Skeletal muscle cell (primary cell): ENCODE measurements around the gene TMA7B.

Experiments used
- DNase-seq: peaks from one replicate; pipeline ENCODE4 v3.0.0-alpha.2; 2010; ENCODE audit warnings: low read depth
- H3K4me3 ChIP-seq: 2 replicates; pipeline ENCODE4 v1.5.1; 2011; ENCODE audit warnings: low read depth, mild to moderate bottlenecking, control low read depth, low read length, moderate library complexity

TMA7B gene

GRCh38 chr22:39995393-39996252, 35.4 kb downstream of the TMA7B start:
- DNase-seq: no peak
- no peak overlapping the region for H3K4me3 ChIP-seq

DNA sequence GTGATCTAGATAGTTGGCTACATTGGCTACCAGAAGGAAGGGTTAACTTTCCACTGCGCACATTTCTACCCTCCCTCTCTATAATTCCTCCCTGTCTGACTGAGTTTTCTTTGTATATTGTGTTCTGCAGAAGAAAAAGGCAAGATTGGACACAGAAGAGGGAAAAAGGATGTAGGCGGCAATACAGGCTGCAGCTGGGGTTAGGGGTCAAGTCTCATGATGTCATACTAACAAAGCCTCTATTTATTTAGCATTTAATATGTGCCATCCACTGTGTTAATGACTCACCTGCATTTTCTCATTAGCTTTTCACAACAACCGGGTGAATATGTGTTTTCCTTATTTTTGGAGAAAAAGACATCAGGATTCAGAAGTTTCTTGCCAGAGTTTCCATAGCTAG, 36.5 kb downstream of the TMA7B start:
- DNase-seq: no peak
- no peak overlapping the region for H3K4me3 ChIP-seq

GRCh38 chr22:39997421-39997820, 37.2 kb downstream of the TMA7B start:
- DNase-seq: no peak
- H3K4me3 ChIP-seq: no peak overlapping the region

GRCh38 chr22:39997939-39998726, 37.9 kb downstream of the TMA7B start:
- DNase-seq: no peak
- H3K4me3 ChIP-seq: no peak overlapping the region

GRCh38 chr22:39999144-39999757, 39.1 kb downstream of the TMA7B start:
- no peak overlapping the region for H3K4me3 ChIP-seq
- DNase-seq: peak; percentile 53

GRCh38 chr22:40000171-40000570, 40.0 kb downstream of the TMA7B start:
- no peak for DNase-seq

GRCh38 chr22:40001106-40001505, 40.9 kb downstream of the TMA7B start:
- H3K4me3 ChIP-seq: no peak overlapping the region
- no peak for DNase-seq

More at GRCh38 chr22:40000171-40000570, 40.0 kb downstream of the TMA7B start:
- no peak overlapping the region for H3K4me3 ChIP-seq

DNA sequence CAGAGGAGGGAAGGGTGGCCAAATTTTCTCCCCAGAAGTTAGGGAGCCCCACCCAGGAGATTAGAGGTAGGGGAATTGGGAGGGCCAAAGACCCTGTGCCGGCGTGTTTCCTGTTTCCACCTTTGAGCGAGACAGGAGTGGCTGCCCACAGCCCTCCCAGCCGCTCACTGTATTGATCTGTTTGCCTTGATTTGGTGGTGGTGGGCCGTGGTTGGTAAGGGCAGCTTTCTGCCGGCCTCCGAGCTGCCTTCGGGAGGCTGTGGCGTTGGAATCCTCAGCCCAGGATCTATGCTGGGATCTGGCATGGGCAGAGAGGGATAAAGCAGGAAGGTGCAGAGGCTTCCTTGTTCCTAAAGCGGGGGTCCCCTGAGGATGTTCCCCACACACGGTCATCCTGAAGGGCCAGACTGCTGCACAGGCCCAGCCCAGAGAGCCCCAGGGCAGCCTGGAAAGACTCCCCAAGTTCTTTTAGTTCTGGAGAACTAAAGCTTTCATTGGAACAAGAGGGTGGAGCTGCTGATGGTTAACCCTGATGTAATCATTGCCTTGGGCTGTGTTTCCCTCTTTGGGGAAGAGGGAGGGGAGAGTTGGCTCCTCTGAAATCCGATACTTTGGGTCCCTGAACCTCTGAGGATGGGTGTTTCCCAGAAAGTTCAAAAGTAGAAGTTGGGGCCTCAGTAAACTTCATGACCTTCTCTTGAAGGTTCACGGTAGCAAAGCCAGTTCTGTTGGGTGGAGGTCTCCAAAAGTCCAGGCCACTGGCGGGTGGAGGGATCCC, 41.8 kb downstream of the TMA7B start:
- no peak for DNase-seq
- H3K4me3 ChIP-seq: no peak overlapping the region

DNA sequence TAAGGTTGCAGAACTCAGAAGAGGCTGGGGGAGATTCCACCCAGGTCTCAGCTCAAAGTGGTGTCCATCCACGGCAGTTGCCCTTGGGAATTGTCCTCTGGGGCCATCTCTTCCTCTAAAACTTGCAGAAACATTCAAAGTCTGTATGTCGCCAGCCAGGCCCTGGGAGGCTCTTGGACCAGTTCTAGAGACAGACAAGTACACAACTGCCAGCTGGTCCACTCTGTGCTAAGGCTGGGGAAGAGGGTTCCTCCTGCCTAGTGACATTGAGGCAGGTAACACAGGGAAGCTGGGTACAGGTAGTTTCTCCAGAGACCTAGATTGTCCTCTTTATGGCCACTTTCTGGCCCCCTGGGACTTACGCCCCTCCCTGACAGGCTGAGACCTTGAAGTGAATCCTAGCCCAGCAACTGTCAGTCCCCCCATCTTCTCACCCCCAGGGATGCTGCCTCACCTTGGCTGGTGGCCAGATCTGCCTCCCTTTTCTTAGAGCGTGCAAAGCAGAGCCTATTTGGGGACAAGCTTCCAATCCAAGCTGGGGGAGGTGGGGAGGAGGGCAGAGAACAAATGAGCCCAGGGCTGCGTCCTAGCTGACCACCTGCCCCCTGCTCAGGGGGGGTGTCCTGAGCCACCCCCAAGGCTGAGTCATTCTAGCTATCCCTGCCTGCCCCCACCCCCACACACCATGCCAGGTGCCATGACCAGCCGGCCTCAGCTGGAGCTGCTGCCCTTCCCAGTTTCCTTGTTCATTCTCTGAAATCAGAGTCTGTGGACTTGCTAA, 42.9 kb downstream of the TMA7B start:
- no peak for DNase-seq

DNA sequence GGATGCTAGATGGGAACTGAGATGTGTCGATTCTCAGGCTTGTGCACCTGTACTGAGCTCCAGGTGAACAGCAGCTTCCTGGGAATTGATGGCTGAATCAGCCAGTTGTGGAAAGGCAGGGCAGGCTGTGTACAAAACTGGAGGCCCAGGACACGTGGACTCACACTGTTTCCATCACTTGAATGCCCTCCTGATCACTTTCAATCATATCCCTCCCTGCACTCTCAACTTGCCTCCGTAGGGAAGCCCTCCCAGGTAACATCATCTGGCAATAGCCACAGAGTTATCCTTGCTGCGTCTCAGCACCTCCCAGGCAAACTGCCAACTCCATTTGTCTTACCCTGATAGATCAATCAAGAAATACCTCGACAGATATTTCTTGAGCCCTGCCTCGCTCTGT, 44.6 kb downstream of the TMA7B start:
- H3K4me3 ChIP-seq: no peak overlapping the region
- DNase-seq: no peak

More for the DNA sequence above, 42.9 kb downstream of the TMA7B start:
- no peak overlapping the region for H3K4me3 ChIP-seq

- no peak overlapping the region for H3K4me3 ChIP-seq
- DNase-seq: no peak
Observed at GRCh38 chr22:40006641-40007040, 46.4 kb downstream of the TMA7B start.

DNA sequence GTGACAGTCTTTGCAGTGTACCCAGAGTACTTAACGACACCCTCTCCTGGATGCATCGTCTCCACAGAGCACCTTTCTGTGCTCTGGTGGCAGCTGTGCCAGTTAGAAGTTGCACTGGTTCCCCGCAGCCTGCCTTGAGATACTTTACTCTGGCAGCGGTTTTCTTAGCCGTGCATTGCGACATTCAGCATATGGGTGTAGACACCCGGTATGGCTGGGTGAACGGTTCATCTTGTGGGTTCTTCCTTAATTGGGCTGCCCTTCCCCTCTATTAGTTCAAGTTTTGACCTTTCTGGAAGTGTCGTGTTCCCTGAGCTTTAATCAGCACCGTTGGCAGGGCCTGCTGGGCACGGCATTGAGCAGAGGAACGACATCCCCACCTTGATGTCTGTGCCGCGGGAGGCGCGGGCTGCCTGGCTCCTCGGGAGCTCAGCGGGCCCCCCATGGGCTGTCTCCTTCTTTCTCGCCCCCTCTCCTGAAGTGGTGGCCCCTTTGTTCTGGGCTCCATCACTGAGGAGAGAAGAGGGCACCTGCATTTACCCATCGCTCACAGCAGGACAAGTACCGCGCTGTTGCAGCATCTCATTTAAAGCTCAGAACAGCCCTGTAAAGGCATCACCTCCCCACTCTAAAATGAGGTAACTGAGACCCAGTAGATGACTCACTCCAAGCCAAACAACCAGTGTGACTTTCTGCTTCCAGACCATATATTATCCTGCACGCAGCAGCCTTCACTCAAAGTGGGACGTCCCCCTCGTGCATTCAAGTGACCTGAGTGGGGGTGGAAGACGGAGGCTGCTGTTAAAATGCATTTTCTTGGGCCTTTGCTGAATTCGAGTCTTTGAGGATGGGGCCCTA, 47.9 kb downstream of the TMA7B start:
- no peak for DNase-seq
- H3K4me3 ChIP-seq: no peak overlapping the region

DNA sequence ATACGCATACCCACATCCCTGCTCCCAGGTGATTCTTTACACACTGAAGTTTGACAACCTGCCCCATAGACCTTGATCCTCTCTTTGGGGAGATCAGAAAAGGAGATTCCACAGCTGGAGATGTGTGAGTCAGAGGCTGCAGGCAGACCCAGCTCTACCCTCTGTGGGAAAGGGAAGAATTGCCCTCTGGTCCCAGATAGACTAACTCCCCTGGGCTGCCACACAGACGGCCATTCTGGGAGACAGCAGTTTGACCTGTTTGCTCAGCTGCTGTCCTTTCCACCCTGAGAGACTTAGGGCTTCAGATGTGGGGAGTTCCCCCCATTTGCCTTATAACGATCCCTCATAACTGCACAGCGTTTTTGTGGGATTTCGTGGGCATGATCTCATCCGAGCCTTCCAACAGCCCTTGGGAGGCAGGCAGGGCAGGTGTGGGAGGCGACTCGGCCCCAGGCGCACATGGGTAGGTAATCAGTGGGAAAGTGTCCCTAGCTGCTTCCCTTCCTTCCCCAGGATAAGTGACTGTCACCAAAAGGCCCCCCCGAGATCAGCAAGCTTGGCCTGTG, 48.6 kb downstream of the TMA7B start:
- no peak for DNase-seq
- no peak overlapping the region for H3K4me3 ChIP-seq

- no peak overlapping the region for H3K4me3 ChIP-seq
- DNase-seq: no peak
Observed at GRCh38 chr22:40009292-40009774, 49.1 kb downstream of the TMA7B start.

DNA sequence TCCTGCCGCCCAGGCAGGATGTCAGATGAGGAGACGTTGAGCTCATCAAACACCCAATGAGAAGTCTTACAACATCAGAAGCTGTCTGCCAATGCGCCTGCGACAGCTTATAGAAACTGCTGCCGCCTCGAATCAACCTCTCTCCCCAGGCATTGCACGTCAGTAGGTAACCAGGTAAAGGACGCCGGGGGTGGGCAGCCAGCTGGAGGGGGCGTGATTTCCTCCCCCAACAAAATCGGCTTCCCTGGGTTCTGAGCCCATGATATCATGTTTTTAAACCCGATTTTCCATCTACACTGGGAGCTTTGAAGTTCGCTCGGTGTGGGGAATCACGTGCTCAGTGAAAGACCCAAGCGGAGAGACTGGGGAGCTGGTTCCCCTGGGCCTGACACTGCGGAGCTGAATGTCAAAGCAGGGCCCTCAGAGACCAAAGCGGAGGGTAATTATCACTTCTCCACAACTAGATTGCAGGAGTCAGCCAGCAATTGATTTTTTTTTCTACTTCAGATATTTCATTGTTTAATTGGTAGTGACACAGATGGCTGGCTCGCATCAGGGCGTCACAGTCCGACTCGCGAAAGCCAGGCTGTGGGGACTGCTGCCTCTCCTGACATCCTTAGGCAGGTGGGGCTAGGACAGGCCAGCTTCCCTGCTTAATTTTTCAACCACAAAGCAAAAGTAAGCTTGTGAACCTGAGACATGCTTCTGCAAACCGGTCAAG, 49.9 kb downstream of the TMA7B start:
- no peak overlapping the region for H3K4me3 ChIP-seq
- no peak for DNase-seq

GRCh38 chr22:40010746-40011145, 50.5 kb downstream of the TMA7B start:
- H3K4me3 ChIP-seq: no peak overlapping the region
- no peak for DNase-seq
